Stimulated activated CD8-positive, alpha-beta memory T cell treated with anti-CD3 and anti-CD28 coated beads, Interleukin-15, amount 100 ng/mL, for 4 hours (primary cell): ENCODE results near the gene SORCS2.
"Not testable (repeated sequence)": the region's sequence is repeated elsewhere in the genome, so short reads cannot be mapped to it uniquely, and the experiment has no call there.

ENCODE experiments used
- DNase-seq, 2 donors: peaks; one replicate each; pipeline ENCODE4 v3.0.0-alpha.2; 2020; ENCODE audit warnings: low read depth in 2 of 2

Gene SORCS2

DNA sequence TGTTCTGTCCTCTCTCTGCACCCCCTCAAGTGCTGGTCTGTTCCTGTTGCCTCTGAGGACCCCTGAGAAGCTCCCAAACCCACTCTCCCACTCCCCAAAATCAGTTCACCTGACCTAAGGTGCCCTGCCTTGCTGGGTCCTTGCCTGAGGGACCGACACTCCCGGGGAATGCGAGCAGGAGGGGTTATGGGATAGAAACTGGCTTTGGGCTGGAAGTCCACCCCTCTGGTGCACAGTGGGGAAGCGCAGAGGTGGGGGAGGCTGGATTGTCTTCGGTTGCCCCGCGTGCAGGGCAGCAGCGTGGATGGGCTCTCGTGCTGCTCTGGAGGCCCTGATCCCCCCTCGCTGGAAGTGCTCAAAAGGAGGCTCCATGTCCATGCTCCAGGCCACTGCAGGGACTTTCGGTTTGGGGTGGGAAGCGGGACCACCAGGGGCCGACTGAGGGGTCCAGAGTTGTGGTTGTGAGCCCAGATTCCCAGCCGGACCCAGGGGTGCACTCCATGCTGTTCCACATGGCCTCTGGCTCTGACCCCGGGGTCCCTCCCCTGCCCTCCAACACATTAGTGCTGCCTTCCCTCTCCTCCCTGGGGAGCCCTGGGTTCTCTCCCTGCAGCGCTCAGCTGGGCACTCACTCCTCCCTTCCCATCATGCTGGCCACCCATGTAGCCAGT is 7.6 kb downstream of the SORCS2 start:
- no peak for DNase-seq

DNA sequence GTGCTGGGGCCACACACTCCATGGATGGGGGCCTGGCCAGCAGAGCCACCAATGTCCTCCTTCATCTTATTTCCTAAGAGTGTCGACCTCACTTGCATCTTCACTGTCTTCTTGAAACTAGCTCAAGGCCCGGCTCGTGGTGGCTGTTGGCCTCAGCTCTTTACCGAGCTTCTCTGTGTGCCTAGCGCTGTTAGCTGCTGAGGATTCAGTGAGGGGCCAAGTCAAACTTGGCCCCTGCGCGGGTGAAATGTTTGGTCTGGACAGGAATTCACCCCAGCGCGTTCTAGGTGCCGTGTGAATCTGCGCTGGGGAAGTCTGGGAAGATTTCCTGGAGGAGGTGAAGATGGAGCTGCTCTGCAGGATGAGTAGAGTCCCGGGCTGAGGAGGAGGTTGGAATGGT is 8.5 kb downstream of the SORCS2 start:
- DNase-seq: no peak

DNA sequence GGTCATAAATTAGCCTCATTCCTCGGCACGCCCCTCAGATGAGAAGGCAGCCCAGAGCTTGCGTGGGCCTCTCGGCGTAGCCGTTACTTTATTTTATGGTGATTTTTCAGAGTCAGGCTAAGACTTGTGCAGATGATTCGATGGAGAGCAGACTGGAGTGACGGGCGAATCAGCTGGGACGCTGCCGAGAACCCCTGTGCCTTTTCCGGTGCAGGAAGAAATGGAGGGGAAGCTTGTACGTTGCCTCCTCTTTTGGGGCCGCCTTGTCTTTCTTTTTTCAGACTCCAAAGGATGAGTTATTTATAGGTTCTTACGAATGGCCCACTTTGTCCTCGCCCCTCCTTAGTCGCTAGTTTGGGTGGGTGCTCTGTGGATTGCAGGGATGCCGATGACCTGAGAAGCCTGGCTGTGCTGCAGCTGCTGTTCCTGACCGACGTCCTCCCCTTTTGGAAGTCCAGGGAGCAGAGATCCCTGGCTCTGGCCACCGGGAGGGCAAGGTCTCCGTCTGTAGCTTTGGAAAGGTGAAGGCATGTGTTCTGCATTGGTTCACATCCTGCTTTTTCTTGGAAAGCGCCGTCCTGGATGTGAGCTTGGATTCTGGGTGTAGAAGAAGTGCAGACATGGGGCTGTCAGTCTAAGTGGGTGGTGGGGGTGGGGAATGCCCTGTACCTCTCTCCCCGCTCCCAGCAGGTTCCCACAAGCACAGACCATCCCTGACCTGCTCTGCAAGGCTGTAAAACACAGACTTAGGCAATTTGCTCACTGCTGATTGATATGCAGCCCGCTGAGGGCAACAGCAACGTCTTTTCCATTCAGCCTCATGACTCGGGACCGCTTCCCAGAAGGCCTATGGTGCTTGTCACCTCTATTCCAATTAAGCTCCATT is 9.3 kb downstream of the SORCS2 start:
- DNase-seq: no peak

GRCh38 chr4:7202411-7202810 is 10.1 kb downstream of the SORCS2 start:
- no peak for DNase-seq

- DNase-seq: no peak
Observed at GRCh38 chr4:7204656-7205387, 12.5 kb downstream of the SORCS2 start.

- no peak for DNase-seq
Observed at GRCh38 chr4:7206385-7206784, 14.0 kb downstream of the SORCS2 start.

GRCh38 chr4:7206911-7207567 is 14.7 kb downstream of the SORCS2 start:
- DNase-seq: no peak

DNA sequence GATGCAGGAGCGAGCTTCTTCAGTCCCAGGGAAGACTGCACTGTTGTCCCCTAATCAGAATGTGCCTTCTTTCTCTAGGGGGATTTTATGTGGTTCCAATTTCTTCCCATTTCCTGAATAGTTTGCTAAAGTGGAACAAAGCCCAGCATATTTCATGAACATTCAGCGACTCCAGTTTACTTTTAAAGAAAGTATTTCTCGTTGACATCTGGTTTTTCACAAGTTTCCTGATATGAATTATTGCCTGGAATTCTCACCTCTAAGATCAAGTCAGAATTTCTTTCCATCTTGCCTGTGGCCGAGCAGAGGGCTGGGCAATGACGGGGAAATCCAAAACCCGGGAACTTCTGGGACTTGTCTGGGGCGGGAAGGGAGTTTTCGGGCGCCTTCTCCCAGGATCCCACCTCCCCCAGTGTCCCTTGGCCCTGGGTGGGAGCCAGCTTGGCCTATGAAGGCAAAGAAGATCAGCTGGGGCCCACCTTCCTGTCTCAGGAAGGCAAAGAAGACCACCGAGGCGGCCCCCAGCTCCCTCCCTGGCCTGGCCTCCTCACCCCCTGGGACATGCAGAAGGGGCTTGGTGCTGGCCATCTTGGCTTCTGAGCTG is 15.4 kb downstream of the SORCS2 start:
- no peak for DNase-seq

- DNase-seq: no peak
Observed at GRCh38 chr4:7208509-7209451, 16.4 kb downstream of the SORCS2 start.

- DNase-seq: no peak
Observed at GRCh38 chr4:7209699-7210098, 17.4 kb downstream of the SORCS2 start.

- DNase-seq: no peak
Observed at GRCh38 chr4:7210824-7211223, 18.5 kb downstream of the SORCS2 start.

GRCh38 chr4:7212101-7212674 is 19.9 kb downstream of the SORCS2 start:
- DNase-seq: no peak

DNA sequence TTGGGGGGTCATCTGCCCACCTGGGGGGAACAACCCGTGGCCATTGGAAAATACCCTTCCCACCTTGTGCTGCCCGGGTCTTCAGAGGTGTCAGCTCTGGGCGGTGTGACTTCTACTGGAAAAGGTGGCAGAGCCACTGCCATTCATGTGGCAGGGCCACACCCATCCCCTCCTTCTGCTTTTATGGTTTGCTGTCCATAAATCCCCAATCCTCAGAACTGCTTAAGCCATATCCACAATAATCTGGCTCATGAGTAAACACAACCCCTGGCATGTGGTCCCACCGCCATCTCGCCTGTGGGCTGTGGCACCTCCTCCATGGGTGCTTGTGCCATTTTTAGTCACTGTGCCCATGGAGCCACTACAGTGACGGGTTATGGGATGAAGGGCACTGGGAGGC is 20.6 kb downstream of the SORCS2 start:
- DNase-seq: no peak

- DNase-seq: no peak
Observed at GRCh38 chr4:7213807-7214206, 21.5 kb downstream of the SORCS2 start.

- DNase-seq: no peak
Observed at GRCh38 chr4:7214359-7214758, 22.0 kb downstream of the SORCS2 start.

DNA sequence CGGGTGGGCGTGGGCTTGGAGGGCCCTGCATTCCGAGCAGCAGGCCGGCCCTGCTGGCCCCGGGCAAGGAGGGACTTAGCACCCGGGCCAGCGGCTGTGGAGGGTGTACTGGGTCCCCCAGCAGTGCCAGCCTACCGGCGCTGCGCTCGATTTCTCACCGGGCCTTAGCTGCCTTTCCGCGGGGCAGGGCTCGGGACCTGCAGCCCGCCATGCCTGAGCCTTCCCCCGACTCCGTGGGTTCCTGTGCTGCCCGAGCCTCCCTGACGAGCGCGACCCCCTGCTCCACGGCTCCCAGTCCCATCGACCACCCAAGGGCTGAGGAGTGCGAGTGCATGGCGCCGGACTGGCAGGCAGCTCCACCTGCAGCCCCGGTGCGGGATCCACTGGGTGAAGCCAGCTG is 22.8 kb downstream of the SORCS2 start:
- DNase-seq: not testable (repeated sequence)

DNA sequence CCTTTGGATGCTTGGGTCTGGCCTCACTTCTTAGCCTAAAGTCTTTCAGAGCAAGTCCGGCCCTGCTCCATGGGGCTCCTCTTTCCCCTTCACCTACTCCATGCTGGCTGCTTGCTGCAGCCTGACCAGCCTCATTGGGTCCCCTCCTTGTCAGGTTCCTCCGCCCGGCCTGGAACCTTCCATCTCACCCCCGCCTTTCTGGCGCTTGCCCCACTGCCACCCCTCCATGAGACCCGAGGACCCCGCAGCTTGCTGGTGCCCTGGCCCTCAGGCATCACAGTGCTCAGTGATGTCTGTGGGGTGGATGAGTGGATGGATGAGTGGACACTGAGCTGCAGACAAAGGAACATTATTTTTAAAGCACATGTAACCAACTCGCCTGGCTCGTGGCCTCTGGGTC is 24.7 kb downstream of the SORCS2 start:
- no peak for DNase-seq

GRCh38 chr4:7217474-7218321 is 25.4 kb downstream of the SORCS2 start:
- no peak for DNase-seq

DNA sequence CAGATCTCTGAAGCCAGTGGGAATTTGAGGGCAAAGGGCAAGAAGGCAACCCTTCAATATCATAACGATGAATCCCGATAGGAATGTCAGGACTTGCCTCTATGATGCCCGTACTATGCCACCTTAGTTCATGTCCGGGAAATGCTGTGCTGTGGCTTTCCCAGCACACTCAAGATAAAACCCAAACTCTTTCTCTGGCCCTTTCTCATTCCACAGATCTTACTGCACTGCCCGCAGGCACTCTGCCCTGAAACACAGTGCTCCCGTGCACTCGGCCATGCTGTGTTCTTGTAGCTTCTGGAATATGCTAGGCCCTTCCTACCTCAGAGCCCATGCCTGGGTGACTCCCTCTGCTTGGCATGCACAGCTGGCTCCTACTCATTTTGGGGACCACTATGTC is 26.3 kb downstream of the SORCS2 start:
- DNase-seq: no peak
